Liver (tissue), 9 donors: ENCODE results near the gene ADH4. TPM values are rescaled to one million over a fixed set of nuclear protein-coding genes. Genes with fewer than 3 reads are reported as not detected.
A peak's percentile ranks its signal among the peaks of the same experiment; 100 is the strongest.

Experiments
- DNase-seq: peaks from one replicate; pipeline ENCODE4 v3.0.0-alpha.2; 2017; ENCODE audit warnings: low spot score
- H3K27ac ChIP-seq, 2 donors: one replicate each; pipeline ENCODE4 v1.7.0; 2013; ENCODE audit warnings: inconsistent platforms in 2 of 2, low read length in 2 of 2, control low read depth in 1 of 2, low read depth in 1 of 2, mild to moderate bottlenecking in 1 of 2
- H3K27me3 ChIP-seq, 4 donors: one replicate each; pipeline versions ENCODE4 v1.6.1 to v1.7.0; 2013; ENCODE audit warnings: low read length in 3 of 4, inconsistent platforms in 1 of 4, mild to moderate bottlenecking in 1 of 4, moderate library complexity in 1 of 4; ENCODE audit not compliant: control insufficient read depth in 4 of 4, insufficient read depth in 4 of 4
- H3K36me3 ChIP-seq, 4 donors: one replicate each; pipeline versions ENCODE4 v1.6.1 to v1.7.0; 2013; ENCODE audit warnings: low read length in 3 of 4, mild to moderate bottlenecking in 3 of 4, low read depth in 1 of 4, moderate library complexity in 1 of 4; ENCODE audit not compliant: control insufficient read depth in 4 of 4, insufficient read depth in 3 of 4
- H3K4me1 ChIP-seq, 4 donors: one replicate each; pipeline versions ENCODE4 v1.6.1 to v1.7.0; 2013; ENCODE audit warnings: low read length in 3 of 4, mild to moderate bottlenecking in 3 of 4, moderate library complexity in 1 of 4; ENCODE audit not compliant: control insufficient read depth in 4 of 4, insufficient read depth in 4 of 4
- H3K4me3 ChIP-seq, 3 donors: one replicate each; pipeline versions ENCODE4 v1.6.1 to v1.7.0; 2013; ENCODE audit warnings: low read length in 3 of 3, control low read depth in 1 of 3, low read depth in 1 of 3, mild to moderate bottlenecking in 1 of 3
- H3K9ac ChIP-seq, 2 donors: one replicate each; pipeline ENCODE4 v1.7.0; 2013; ENCODE audit warnings: low read length in 2 of 2, mild to moderate bottlenecking in 2 of 2, moderate library complexity in 2 of 2, control low read depth in 1 of 2, low read depth in 1 of 2
- H3K9me3 ChIP-seq, 4 donors: one replicate each; pipeline versions ENCODE4 v1.6.1 to v1.7.0; 2013; ENCODE audit warnings: low read length in 3 of 4; ENCODE audit not compliant: control insufficient read depth in 4 of 4
- CTCF ChIP-seq: fragments of 150-350 bp; IDR thresholded peaks from 2 replicates; pipeline ENCODE4 v1.5.1; 2017; ENCODE audit warnings: improper control_type of control experiment, low read depth, low read length; ENCODE audit not compliant: missing input control
- EGR1 ChIP-seq, 2 donors: IDR thresholded peaks; 2 replicates each; pipeline ENCODE4 v1.6.1; 2016 to 2018; ENCODE audit warnings: antibody characterized with exemption in 2 of 2, low read depth in 2 of 2
- FOXA1 ChIP-seq: IDR thresholded peaks from 2 replicates; pipeline ENCODE4 v1.6.1; 2016; ENCODE audit warnings: antibody characterized with exemption
- FOXA2 ChIP-seq: IDR thresholded peaks from 2 replicates; pipeline ENCODE4 v1.6.1; 2016; ENCODE audit warnings: antibody characterized with exemption
- GABPA ChIP-seq, 2 donors: IDR thresholded peaks in 1 of 2; conservative IDR thresholded peaks in 1 of 2; 2 replicates each; pipeline ENCODE4 v1.6.1; 2016; ENCODE audit warnings: antibody characterized with exemption in 2 of 2, mild to moderate bottlenecking in 1 of 2, moderate library complexity in 1 of 2
- HNF4A ChIP-seq, 2 donors: conservative IDR thresholded peaks; 2 replicates each; pipeline ENCODE4 v1.6.1; 2016; ENCODE audit warnings: antibody characterized with exemption in 2 of 2, mild to moderate bottlenecking in 2 of 2
- HNF4G ChIP-seq: IDR thresholded peaks from 2 replicates; pipeline ENCODE4 v1.6.1; 2016; ENCODE audit warnings: antibody characterized with exemption
- MAX ChIP-seq: IDR thresholded peaks from 2 replicates; pipeline ENCODE4 v1.6.1; 2016; ENCODE audit warnings: antibody characterized with exemption
- NR2F2 ChIP-seq: IDR thresholded peaks from 2 replicates; pipeline ENCODE4 v1.6.1; 2016; ENCODE audit warnings: antibody characterized with exemption
- RAD21 ChIP-seq, 2 donors: IDR thresholded peaks; 2 replicates each; pipeline ENCODE4 v1.6.1; 2016; ENCODE audit warnings: antibody characterized with exemption in 2 of 2, mild to moderate bottlenecking in 2 of 2
- REST ChIP-seq: IDR thresholded peaks from 2 replicates; pipeline ENCODE4 v1.6.1; 2016; ENCODE audit warnings: antibody characterized with exemption, mild to moderate bottlenecking
- RXRA ChIP-seq, 2 donors: IDR thresholded peaks; 2 replicates each; pipeline ENCODE4 v1.6.1; 2017 to 2018; ENCODE audit warnings: antibody characterized with exemption in 2 of 2, mild to moderate bottlenecking in 1 of 2
- YY1 ChIP-seq: IDR thresholded peaks from 2 replicates; pipeline ENCODE4 v1.6.1; 2016; ENCODE audit warnings: antibody characterized with exemption, mild to moderate bottlenecking
- ZBTB33 ChIP-seq: IDR thresholded peaks from 2 replicates; pipeline ENCODE4 v1.6.1; 2016; ENCODE audit warnings: antibody characterized with exemption
- WGBS: extraction: QIAGEN DNeasy Blood & Tissue Kit; methylation state at CpG from one replicate; pipeline ENCODE4 v1.1.7; 2013; 5-methylcytosine and 5-hydroxymethylcytosine counted together
- polyA plus RNA-seq, 2 donors: library from polyadenylated mRNA; stranded (reverse) in 1 of 2; unstranded in 1 of 2; fragments of 200-250 nt in 1 of 2; fragments of >200 nt in 1 of 2; fragmentation: Nextera tagmentation in 1 of 2; extraction: Ambion mirVana in 1 of 2; gene quantifications; one replicate each; pipeline versions ENCODE4 v1.2.1 to v1.2.3, GENCODE V29; 2013 to 2015
- total RNA-seq, 2 donors: library from RNA; depleted of rRNA; stranded (reverse); fragments of >200 nt; gene quantifications; one replicate each; pipeline ENCODE4 v1.2.3, GENCODE V29; 2014
- donor health status: healthy.
- donor health status: healthy.
- donor health status: healthy.
- donor health status: healthy.
- donor health status: healthy.

ADH4 gene
- total and polyA plus RNA-seq, 4 donors = 31.1 to 363 (median 146) TPM

- TF ChIP-seq ZBTB33 (peak; percentile 24), HNF4A (conservative IDR thresholded peaks at IDR 0.05) (peak; percentile 74 to 84)
Measured at GRCh38 chr4:99154658-99155342, 10.7 kb upstream of the ADH4 start (continued).

- Histone ChIP-seq H3K27me3 (no peaks in the 10 kb centered on the region), H3K4me1 (peaks cover 9 to 53% (median 48%) of the 10 kb centered on the region in 4 donors), H3K27ac (no peak overlapping the region), H3K9ac (no peak overlapping the region), H3K36me3 (no peaks in the 10 kb centered on the region), H3K9me3 (no peaks in the 10 kb centered on the region), H3K4me3 (no peak overlapping the region)
- peak in 1 of 2 donors; percentile 31 for TF ChIP-seq HNF4A (conservative IDR thresholded peaks at IDR 0.05)
- no peak for TF ChIP-seq YY1
- TF ChIP-seq EGR1 (IDR thresholded peaks at IDR 0.05; ENCODE audit: low read depth in 2 of 2) = no peak
- no peak for DNase-seq
- WGBS = 51% methylated on average over 1 of the region's 1 CpG
Measured at GRCh38 chr4:99151995-99152394, 7.9 kb upstream of the ADH4 start.

GRCh38 chr4:99151452-99151851, 7.4 kb upstream of the ADH4 start:
- Histone ChIP-seq H3K4me1 (peaks cover 8 to 51% (median 44%) of the 10 kb centered on the region in 4 donors), H3K27ac (no peak overlapping the region)
- no peak for DNase-seq

More at GRCh38 chr4:99151452-99151851, 7.4 kb upstream of the ADH4 start:
- H3K4me3 ChIP-seq = no peak overlapping the region
- no peak for TF ChIP-seq RAD21 (IDR thresholded peaks at IDR 0.05)
- no peak for TF ChIP-seq FOXA1
- TF ChIP-seq REST = no peak
- TF ChIP-seq HNF4A (conservative IDR thresholded peaks at IDR 0.05) = no peak
- no peak for TF ChIP-seq NR2F2
- no peak for TF ChIP-seq MAX
- no peak for TF ChIP-seq GABPA (IDR thresholded peaks at IDR 0.05 in 1 of 2, conservative IDR thresholded peaks at IDR 0.05 in 1 of 2)
- TF ChIP-seq HNF4G = no peak
- no peak for TF ChIP-seq FOXA2
- no peak for TF ChIP-seq CTCF
- no peak for TF ChIP-seq ZBTB33
- TF ChIP-seq YY1 = no peak
- TF ChIP-seq EGR1 (IDR thresholded peaks at IDR 0.05; ENCODE audit: low read depth in 2 of 2) = no peak
- TF ChIP-seq RXRA (IDR thresholded peaks at IDR 0.05) = no peak
- no peak overlapping the region for H3K9ac ChIP-seq
- H3K27me3 ChIP-seq = no peaks in the 10 kb centered on the region
- no peaks in the 10 kb centered on the region for H3K36me3 ChIP-seq
- no peaks in the 10 kb centered on the region for H3K9me3 ChIP-seq
- WGBS = 94% methylated on average over 3 of the region's 3 CpGs
